ENCODE measurements around the gene AK3. TPM values are rescaled to one million over a fixed set of nuclear protein-coding genes. Genes with fewer than 3 reads are reported as not detected.
"Not testable (repeated sequence)": the region's sequence is repeated elsewhere in the genome, so short reads cannot be mapped to it uniquely, and the experiment has no call there.

AK3 gene
- total and polyA plus RNA-seq, 2 experiments from 2014 or later = 105 to 114 TPM

DNA sequence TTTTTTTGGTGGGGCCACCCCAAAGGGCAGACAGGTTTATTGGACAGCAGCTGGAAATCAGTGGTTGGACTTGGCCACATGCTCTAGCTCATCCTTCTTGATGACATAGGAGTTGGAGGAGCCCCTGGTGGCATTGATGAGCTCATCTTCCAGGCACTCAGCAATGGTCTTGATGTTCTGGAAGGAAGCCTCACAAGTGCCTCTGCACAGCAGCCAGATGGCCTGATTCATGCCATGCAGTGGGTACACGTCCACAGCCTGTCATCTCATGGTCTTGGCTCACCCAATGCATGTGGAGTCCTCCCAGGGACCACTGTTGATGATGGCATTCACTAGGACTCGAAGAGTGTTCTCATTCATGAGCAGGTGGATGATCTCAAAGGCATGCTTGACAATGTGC, 40.4 kb upstream of the AK3 start:
- TF ChIP-seq, protein P1, sequence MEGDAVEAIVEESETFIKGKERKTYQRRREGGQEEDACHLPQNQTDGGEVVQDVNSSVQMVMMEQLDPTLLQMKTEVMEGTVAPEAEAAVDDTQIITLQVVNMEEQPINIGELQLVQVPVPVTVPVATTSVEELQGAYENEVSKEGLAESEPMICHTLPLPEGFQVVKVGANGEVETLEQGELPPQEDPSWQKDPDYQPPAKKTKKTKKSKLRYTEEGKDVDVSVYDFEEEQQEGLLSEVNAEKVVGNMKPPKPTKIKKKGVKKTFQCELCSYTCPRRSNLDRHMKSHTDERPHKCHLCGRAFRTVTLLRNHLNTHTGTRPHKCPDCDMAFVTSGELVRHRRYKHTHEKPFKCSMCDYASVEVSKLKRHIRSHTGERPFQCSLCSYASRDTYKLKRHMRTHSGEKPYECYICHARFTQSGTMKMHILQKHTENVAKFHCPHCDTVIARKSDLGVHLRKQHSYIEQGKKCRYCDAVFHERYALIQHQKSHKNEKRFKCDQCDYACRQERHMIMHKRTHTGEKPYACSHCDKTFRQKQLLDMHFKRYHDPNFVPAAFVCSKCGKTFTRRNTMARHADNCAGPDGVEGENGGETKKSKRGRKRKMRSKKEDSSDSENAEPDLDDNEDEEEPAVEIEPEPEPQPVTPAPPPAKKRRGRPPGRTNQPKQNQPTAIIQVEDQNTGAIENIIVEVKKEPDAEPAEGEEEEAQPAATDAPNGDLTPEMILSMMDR (IDR thresholded peaks at IDR 0.05; ENCODE audit: low read depth, low read length) = no peak
- no peak for DNase-seq (ENCODE audit: low read depth in 1 of 2, low spot score in 1 of 2)
- H3K4me1 ChIP-seq (ENCODE audit: low read depth) = no peaks in the 10 kb centered on the region
- H3K4me3 ChIP-seq = no peak overlapping the region
- no peaks in the 10 kb centered on the region for H3K9me3 ChIP-seq (ENCODE audit: low read depth)
- no peak overlapping the region for H3K27ac ChIP-seq
- H3K36me3 ChIP-seq = no peaks in the 10 kb centered on the region
- H3K27me3 ChIP-seq = no peaks in the 10 kb centered on the region

DNA sequence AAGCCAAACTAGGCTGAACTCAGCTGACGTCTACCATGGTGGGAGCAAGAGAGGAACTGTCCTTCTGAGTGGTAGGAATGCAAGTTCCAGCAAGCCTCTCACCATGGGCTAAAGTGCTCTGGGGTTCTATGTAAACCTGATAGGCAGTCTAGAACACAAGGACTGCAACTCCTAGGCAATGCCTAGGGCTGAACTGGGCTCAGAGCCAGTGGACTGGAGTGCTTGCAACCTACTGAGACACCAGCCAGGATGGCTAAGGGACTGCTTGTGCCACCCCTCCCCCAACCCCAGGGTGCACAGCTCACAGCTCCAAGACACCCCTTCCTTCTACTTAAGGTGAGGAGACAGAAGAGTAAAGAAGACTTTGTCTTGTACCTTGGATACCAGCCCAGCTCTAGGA, 39.6 kb upstream of the AK3 start:
- TF ChIP-seq, protein P1 (IDR thresholded peaks at IDR 0.05; ENCODE audit: low read depth, low read length) = no peak
- Histone ChIP-seq H3K4me3 (no peak overlapping the region), H3K36me3 (no peaks in the 10 kb centered on the region), H3K9me3 (ENCODE audit: low read depth) (no peaks in the 10 kb centered on the region), H3K4me1 (ENCODE audit: low read depth) (no peaks in the 10 kb centered on the region), H3K27me3 (no peaks in the 10 kb centered on the region), H3K27ac (no peak overlapping the region)
- no peak for DNase-seq (ENCODE audit: low read depth in 1 of 2, low spot score in 1 of 2)

DNA sequence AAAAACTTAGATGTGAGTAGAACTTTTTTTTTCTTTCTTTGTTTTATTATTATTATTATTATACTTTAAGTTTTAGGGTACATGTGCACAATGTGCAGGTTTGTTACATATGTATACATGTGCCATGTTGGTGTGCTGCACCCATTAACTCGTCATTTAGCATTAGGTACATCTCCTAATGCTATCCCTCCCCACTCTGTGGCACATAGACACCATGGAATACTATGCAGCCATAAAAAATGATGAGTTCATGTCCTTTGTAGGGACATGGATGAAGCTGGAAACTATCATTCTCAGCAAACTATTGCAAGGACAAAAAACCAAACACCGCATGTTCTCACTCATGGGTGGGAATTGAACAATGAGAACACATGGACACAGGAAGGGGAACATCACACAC, 34.0 kb upstream of the AK3 start:
- not testable (repeated sequence) for H3K9me3 ChIP-seq (ENCODE audit: low read depth); H3K27ac ChIP-seq; DNase-seq (ENCODE audit: low read depth in 1 of 2, low spot score in 1 of 2); H3K4me3 ChIP-seq; H3K36me3 ChIP-seq; H3K4me1 ChIP-seq (ENCODE audit: low read depth); H3K27me3 ChIP-seq

DNA sequence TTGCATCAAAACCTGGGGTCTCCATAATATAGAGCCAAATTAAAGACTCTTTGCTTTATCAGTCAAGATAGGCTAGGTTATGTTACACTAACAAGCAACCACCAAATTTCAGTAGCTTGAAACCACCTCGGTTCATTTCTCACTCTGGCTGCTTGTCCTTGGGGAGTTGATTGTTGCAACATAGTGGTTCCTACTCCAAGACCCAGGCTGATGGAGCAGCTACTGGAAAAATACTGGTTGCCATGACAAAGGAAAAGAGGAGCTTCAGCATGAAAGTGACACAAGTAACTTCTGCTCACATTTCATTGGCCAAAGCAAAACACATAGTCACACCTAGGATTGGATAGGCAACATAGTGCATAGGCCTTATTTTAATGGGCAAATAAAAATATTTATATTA, 33.2 kb upstream of the AK3 start:
- no peaks in the 10 kb centered on the region for H3K9me3 ChIP-seq (ENCODE audit: low read depth)
- no peaks in the 10 kb centered on the region for H3K27me3 ChIP-seq
- no peak overlapping the region for H3K4me3 ChIP-seq
- TF ChIP-seq, protein P1 (IDR thresholded peaks at IDR 0.05; ENCODE audit: low read depth, low read length) = no peak
- peak in 1 of 2 donors; percentile 90 for DNase-seq (ENCODE audit: low read depth in 1 of 2, low spot score in 1 of 2)
- no peak overlapping the region for H3K27ac ChIP-seq
- no peaks in the 10 kb centered on the region for H3K4me1 ChIP-seq (ENCODE audit: low read depth)
- no peaks in the 10 kb centered on the region for H3K36me3 ChIP-seq

DNA sequence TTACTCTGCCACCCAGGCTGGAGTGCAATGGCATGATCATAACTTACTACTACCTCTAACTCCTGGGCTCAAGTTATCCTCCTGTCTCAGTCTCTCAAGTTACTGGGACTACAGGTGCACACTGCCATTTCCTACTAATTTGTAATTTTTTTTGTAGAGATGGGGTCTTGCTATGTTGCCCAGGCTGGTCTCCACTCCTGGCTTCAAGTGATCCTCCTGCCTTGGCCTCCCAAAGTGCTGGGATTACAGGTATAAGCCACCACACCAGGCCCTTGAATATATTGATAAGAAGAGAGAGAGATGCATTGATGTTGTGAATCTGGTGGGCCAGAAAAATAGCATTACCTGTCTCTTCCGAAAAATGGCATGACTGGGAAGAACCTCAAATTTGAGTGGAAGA, 30.8 kb upstream of the AK3 start:
- H3K9me3 ChIP-seq (ENCODE audit: low read depth) = no peaks in the 10 kb centered on the region

DNA sequence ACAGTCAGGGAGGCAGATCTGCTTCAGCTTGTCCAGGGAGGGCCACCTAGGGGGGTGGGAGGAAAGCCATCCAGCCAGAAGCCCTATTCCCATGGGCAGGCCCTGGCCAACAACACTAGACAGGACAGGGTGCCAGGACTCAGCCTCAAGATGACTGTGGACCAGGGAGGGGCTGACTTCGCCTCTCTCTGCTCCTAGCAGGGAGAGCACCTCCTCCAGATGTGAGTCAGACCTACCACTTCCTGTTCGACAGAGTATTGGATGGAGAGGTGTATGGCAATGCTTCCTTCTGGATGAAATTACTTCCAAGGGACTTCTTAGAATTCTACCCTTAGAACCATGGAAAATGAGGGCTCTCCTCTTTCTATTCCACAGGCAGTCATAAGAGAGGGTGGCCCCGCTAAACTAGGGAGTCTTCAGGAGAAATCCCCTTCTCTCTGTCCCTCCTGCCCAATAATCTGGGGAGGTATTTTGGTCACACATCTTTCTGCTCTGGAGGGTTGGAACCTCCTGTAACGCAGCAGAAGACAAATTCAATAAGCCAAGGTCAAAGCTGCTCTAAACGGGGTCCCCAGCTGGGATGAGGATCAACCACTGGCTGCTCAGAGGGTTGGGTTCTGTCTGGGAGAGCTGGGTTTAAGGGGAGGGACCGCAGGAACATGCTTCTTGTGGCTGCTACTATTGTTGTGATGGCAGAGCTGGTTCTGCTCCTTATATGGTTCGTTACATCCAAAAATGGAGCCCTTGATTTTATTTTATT, 28.5 kb upstream of the AK3 start:
- TF ChIP-seq, protein P1 (IDR thresholded peaks at IDR 0.05; ENCODE audit: low read depth, low read length) = no peak
- H3K9me3 ChIP-seq (ENCODE audit: low read depth) = no peaks in the 10 kb centered on the region
- H3K36me3 ChIP-seq = no peaks in the 10 kb centered on the region
- DNase-seq (ENCODE audit: low read depth in 1 of 2, low spot score in 1 of 2) = peak in 1 of 2 donors; percentile 51
- no peak overlapping the region for H3K27ac ChIP-seq
- H3K27me3 ChIP-seq = no peaks in the 10 kb centered on the region
- H3K4me3 ChIP-seq = no peak overlapping the region
- no peaks in the 10 kb centered on the region for H3K4me1 ChIP-seq (ENCODE audit: low read depth)

More for the DNA sequence above, 30.8 kb upstream of the AK3 start:
- Histone ChIP-seq H3K27ac (no peak overlapping the region), H3K4me3 (no peak overlapping the region), H3K36me3 (no peaks in the 10 kb centered on the region), H3K4me1 (ENCODE audit: low read depth) (no peaks in the 10 kb centered on the region), H3K27me3 (no peaks in the 10 kb centered on the region)
- TF ChIP-seq, protein P1 (IDR thresholded peaks at IDR 0.05; ENCODE audit: low read depth, low read length) = no peak
- no peak for DNase-seq (ENCODE audit: low read depth in 1 of 2, low spot score in 1 of 2)

Data from cardiac muscle cell (in vitro differentiated cells and primary cell).